GM21717 (cell line): ENCODE results near the gene RFX2.
"Not testable (repeated sequence)": the region's sequence is repeated elsewhere in the genome, so short reads cannot be mapped to it uniquely, and the experiment has no call there.

Experiments
- ATAC-seq: cut with Tn5 transposase; IDR thresholded peaks from one replicate; pipeline ENCODE4 v1.9.1; 2021; ENCODE audit warnings: mild to moderate bottlenecking, moderate library complexity; ENCODE audit not compliant: unreplicated experiment

The RFX2 gene

GRCh38 chr19:6110360-6110977, at the start of gene RFX2:
TSS of gene RFX2 (minus strand) at chr19:6110500. CDS start at chr19:6047496, 63,004 bp downstream.
- peak; percentile 82 for ATAC-seq

GRCh38 chr19:6156033-6156432, 45.7 kb upstream of the RFX2 start:
- no peak for ATAC-seq

- ATAC-seq: no peak
Measured at GRCh38 chr19:6150289-6150688, 40.0 kb upstream of the RFX2 start.

GRCh38 chr19:6141217-6141616, 30.9 kb upstream of the RFX2 start:
- no peak for ATAC-seq

- no peak for ATAC-seq
Measured at GRCh38 chr19:6138511-6138910, 28.2 kb upstream of the RFX2 start.

GRCh38 chr19:6138066-6138465, 27.8 kb upstream of the RFX2 start:
- ATAC-seq: no peak

- ATAC-seq: no peak
Measured at GRCh38 chr19:6133231-6133630, 22.9 kb upstream of the RFX2 start.

GRCh38 chr19:6132482-6132881, 22.2 kb upstream of the RFX2 start:
- ATAC-seq: no peak

GRCh38 chr19:6127716-6128335, 17.5 kb upstream of the RFX2 start:
- no peak for ATAC-seq

- no peak for ATAC-seq
Measured at GRCh38 chr19:6126335-6126974, 16.2 kb upstream of the RFX2 start.

GRCh38 chr19:6125571-6125989, 15.3 kb upstream of the RFX2 start:
- ATAC-seq: no peak

- ATAC-seq: no peak
Measured at GRCh38 chr19:6119031-6119430, 8.7 kb upstream of the RFX2 start.

GRCh38 chr19:6118043-6118442, 7.7 kb upstream of the RFX2 start:
- no peak for ATAC-seq

- ATAC-seq: no peak
Measured at GRCh38 chr19:6117534-6117933, 7.2 kb upstream of the RFX2 start.

GRCh38 chr19:6116749-6117430, 6.6 kb upstream of the RFX2 start:
- no peak for ATAC-seq

- ATAC-seq: no peak
Measured at GRCh38 chr19:6115992-6116391, 5.7 kb upstream of the RFX2 start.

GRCh38 chr19:6113616-6114188, 3.4 kb upstream of the RFX2 start:
- ATAC-seq: no peak

GRCh38 chr19:6109947-6110346, 353 bp downstream of the RFX2 start:
- ATAC-seq: peak; percentile 7

GRCh38 chr19:6108721-6109633, 1.3 kb downstream of the RFX2 start:
- no peak for ATAC-seq

- not testable (repeated sequence) for ATAC-seq
Measured at GRCh38 chr19:6106643-6107294, 3.5 kb downstream of the RFX2 start.
